Measurements from ENCODE around the gene CHP2. TPM values are rescaled to one million over a fixed set of nuclear protein-coding genes. Genes with fewer than 3 reads are reported as not detected.

Gene CHP2
- total RNA-seq (not detected), polyA plus RNA-seq (not detected), total RNA-seq (not detected)

DNA sequence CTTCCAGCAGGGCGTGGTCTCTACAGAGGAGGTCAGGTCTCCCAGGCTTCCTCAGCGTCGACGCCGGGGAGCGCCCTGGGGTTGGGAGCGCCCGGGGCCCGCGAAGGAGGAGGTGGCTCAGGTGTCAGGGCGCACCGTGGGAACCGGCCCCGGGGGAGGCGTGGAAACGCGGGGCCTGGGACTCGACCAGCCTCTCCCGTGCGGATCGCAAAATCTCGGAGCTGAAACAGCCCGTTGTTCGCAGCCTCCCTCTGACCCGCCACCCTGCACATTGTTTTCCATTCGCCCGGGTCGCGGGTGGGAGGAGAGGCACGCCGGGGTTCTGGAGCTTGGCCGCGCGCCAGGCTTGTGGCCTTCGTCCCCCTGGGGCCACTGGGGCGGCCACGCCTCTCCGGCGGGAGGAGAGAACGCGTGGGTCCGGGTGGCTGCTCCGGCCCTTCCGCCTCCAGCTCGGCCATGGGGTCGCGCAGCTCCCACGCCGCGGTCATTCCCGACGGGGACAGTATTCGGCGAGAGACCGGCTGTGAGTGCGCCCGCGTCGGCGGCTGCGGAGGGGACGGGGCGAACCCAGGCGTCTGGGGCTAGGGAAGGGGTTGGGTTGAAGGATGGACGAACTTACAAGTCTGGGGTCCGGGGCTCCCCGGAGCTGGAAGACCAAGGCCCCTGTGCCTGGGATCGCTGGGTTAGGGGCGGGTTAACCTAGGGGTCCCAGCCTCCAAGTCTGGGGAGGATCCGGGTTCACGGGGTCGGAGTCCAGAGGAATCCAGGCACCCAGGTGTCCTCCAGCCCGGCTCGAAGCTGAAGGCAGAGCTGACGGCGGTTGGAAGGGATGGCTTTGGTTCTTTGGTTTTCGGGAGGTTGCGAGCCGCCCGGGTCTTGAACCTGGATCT, at the start of gene CHP2:
Gene CHP2 (plus strand): TSS at position 433 of the 890 bp plus-strand sequence. CDS start 24 bp downstream, at position 457.
- H3K9me3 ChIP-seq (ENCODE audit: control insufficient read depth in 2 of 3, low read length in 3 of 3), result no peaks in the 10 kb centered on the region
- Mint-ChIP-seq H3K9me3 (peaks cover 0 to 12% (median 0%) of the 10 kb centered on the region in 11 donors), H3K27me3 (peaks cover 45 to 64% (median 58%) of the 10 kb centered on the region in 5 donors), H3K4me1 (peaks cover 0 to 5% (median 0%) of the 10 kb centered on the region in 7 donors), H3K4me3 (peak within 1 kb of the TSS in 3 of 10 donors; percentile 23 to 48 (median 38)), H3K36me3 (no peaks in the 10 kb centered on the region), H3K27ac (no peak within 1 kb of the TSS)
- no peak within 1 kb of the TSS for H3K27ac ChIP-seq (ENCODE audit: low read depth, low read length)
- H3K27me3 ChIP-seq (ENCODE audit: control insufficient read depth in 2 of 2, insufficient read depth in 2 of 2, low read length in 2 of 2), result peaks cover 0 to 6% of the 10 kb centered on the region in 2 donors
- ATAC-seq (no peak), DNase-seq (no peak)
- ChIA-PET POLR2A (no interaction called here), CTCF (no interaction called here)
- intact Hi-C loops (cut with micrococcal nuclease), result no loop called here
- no peaks in the 10 kb centered on the region for H3K4me1 ChIP-seq (ENCODE audit: control insufficient read depth in 2 of 2, insufficient read depth in 2 of 2, low read length in 2 of 2)
- H3K4me3 ChIP-seq (ENCODE audit: low read length), result no peak within 1 kb of the TSS
- no peaks in the 10 kb centered on the region for H3K36me3 ChIP-seq (ENCODE audit: control insufficient read depth in 2 of 3, insufficient read depth in 3 of 3, low read length in 3 of 3)

DNA sequence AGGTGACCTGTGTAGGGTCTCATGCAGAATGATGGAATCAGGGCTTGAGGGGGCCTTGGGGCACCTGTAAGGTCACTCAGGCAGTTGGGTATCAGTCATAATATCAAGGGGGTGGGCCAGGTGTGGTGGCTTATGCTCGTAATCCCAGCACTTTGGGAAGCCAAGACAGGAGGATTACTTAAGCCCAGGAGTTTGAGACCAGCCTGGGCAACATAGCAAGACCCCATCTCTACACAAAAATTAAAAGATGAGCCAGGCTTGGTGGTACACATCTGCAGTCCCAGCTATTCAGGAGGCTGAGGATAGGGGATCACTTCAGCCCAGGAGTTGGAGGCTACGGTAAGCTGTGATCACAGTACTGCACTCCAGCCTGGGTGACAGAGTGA, 49.3 kb upstream of the CHP2 start:
- H3K27ac Mint-ChIP-seq, result no peak overlapping the region

DNA sequence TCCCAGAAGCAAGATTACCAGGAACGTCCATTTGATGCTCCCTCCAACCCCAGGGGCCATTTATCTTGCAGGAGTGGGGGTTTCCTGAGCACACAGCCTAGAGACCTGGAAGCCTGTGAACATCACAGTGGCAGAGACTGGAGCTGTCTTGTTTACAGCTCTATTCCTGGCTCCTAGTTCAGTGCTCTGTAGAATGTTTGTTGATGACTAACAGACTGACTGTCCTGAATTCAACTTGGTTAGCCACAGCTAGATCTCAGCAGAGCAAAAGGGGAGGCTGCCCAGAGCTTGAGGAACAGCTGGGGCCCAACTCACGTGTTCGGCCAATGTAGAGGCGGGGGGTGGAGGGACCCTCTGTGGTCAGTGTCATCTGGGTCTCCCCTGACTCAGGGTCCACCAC, 48.4 kb upstream of the CHP2 start:
- Histone ChIP-seq H3K27ac (ENCODE audit: low read depth, low read length) (no peak overlapping the region), H3K4me3 (ENCODE audit: low read length) (no peak overlapping the region), H3K4me1 (ENCODE audit: control insufficient read depth in 2 of 2, insufficient read depth in 2 of 2, low read length in 2 of 2) (no peaks in the 10 kb centered on the region), H3K27me3 (ENCODE audit: control insufficient read depth in 2 of 2, insufficient read depth in 2 of 2, low read length in 2 of 2) (no peaks in the 10 kb centered on the region), H3K9me3 (ENCODE audit: control insufficient read depth in 2 of 3, low read length in 3 of 3) (peaks cover 0 to 18% (median 0%) of the 10 kb centered on the region in 3 experiments), H3K36me3 (ENCODE audit: control insufficient read depth in 2 of 3, insufficient read depth in 3 of 3, low read length in 3 of 3) (no peaks in the 10 kb centered on the region)
- H3K27ac Mint-ChIP-seq, result peak overlapping the region in 1 of 9 donors; percentile 17
- POLR2A ChIA-PET, result no interaction called here
- CTCF ChIA-PET, result no interaction called here
- ATAC-seq, result no peak
- peaks cover 0 to 43% (median 20%) of the 10 kb centered on the region in 11 donors for H3K9me3 Mint-ChIP-seq
- H3K4me3 Mint-ChIP-seq, result no peak overlapping the region
- H3K27me3 Mint-ChIP-seq, result peaks cover 6 to 49% (median 36%) of the 10 kb centered on the region in 5 donors
- H3K4me1 Mint-ChIP-seq, result peaks cover 0 to 6% (median 0%) of the 10 kb centered on the region in 7 donors
- intact Hi-C loops (cut with micrococcal nuclease), result no loop called here
- peaks cover 0 to 8% (median 3%) of the 10 kb centered on the region in 5 donors for H3K36me3 Mint-ChIP-seq
- no peak for DNase-seq

More for the DNA sequence above, 49.3 kb upstream of the CHP2 start:
- H3K27me3 Mint-ChIP-seq, result peaks cover 3 to 41% (median 27%) of the 10 kb centered on the region in 5 donors
- Histone ChIP-seq H3K9me3 (ENCODE audit: control insufficient read depth in 2 of 3, low read length in 3 of 3) (peaks cover 0 to 17% (median 0%) of the 10 kb centered on the region in 3 experiments), H3K4me1 (ENCODE audit: control insufficient read depth in 2 of 2, insufficient read depth in 2 of 2, low read length in 2 of 2) (no peaks in the 10 kb centered on the region), H3K4me3 (ENCODE audit: low read length) (no peak overlapping the region), H3K27me3 (ENCODE audit: control insufficient read depth in 2 of 2, insufficient read depth in 2 of 2, low read length in 2 of 2) (no peaks in the 10 kb centered on the region), H3K27ac (ENCODE audit: low read depth, low read length) (no peak overlapping the region), H3K36me3 (ENCODE audit: control insufficient read depth in 2 of 3, insufficient read depth in 3 of 3, low read length in 3 of 3) (no peaks in the 10 kb centered on the region)
- ATAC-seq (no peak), DNase-seq (no peak)
- no peak overlapping the region for H3K4me3 Mint-ChIP-seq
- peaks cover 0 to 6% (median 0%) of the 10 kb centered on the region in 7 donors for H3K4me1 Mint-ChIP-seq
- H3K9me3 Mint-ChIP-seq, result peaks cover 0 to 36% (median 19%) of the 10 kb centered on the region in 11 donors
- H3K36me3 Mint-ChIP-seq, result peaks cover 0 to 8% (median 3%) of the 10 kb centered on the region in 5 donors
- intact Hi-C loops (cut with micrococcal nuclease), result no loop called here
- POLR2A ChIA-PET, result no interaction called here
- CTCF ChIA-PET, result no interaction called here

DNA sequence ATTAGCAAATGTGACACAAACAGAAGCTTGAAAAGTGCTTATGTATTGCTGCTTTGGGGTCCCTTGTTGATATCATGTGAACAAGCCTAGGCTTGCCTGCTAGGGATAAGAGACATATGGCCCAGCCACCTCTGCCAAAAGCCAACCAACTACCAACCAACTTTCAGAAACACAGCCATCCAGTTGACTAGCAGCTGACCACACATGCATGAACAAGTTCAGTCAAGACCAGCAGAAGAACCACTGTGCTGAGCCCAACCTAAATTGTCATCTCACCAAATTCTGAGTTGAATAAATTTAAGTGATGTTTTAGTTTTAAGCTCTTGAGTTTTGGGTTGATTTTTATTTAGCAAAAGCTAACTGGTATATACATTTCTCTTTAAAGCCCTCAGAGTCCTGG, 45.3 kb upstream of the CHP2 start:
- peaks cover 0 to 18% (median 0%) of the 10 kb centered on the region in 3 experiments for H3K9me3 ChIP-seq (ENCODE audit: control insufficient read depth in 2 of 3, low read length in 3 of 3)
- Mint-ChIP-seq H3K27me3 (peaks cover 26 to 58% (median 54%) of the 10 kb centered on the region in 5 donors), H3K9me3 (peaks cover 0 to 31% (median 11%) of the 10 kb centered on the region in 11 donors), H3K4me1 (peaks cover 0 to 2% (median 0%) of the 10 kb centered on the region in 7 donors), H3K36me3 (peaks cover 0 to 5% (median 0%) of the 10 kb centered on the region in 5 donors), H3K4me3 (no peak overlapping the region), H3K27ac (no peak overlapping the region)
- intact Hi-C loops (cut with micrococcal nuclease), result no loop called here
- ChIA-PET CTCF (interaction anchor here (0.6 kb wide), 1 partner anchor 101 kb away, joined by 3 read pairs; no protein-coding TSS in a partner anchor), POLR2A (no interaction called here)
- no peaks in the 10 kb centered on the region for H3K36me3 ChIP-seq (ENCODE audit: control insufficient read depth in 2 of 3, insufficient read depth in 3 of 3, low read length in 3 of 3)
- no peaks in the 10 kb centered on the region for H3K4me1 ChIP-seq (ENCODE audit: control insufficient read depth in 2 of 2, insufficient read depth in 2 of 2, low read length in 2 of 2)
- no peak for ATAC-seq
- no peak for DNase-seq
- no peak overlapping the region for H3K27ac ChIP-seq (ENCODE audit: low read depth, low read length)
- H3K27me3 ChIP-seq (ENCODE audit: control insufficient read depth in 2 of 2, insufficient read depth in 2 of 2, low read length in 2 of 2), result peaks cover 0 to 2% of the 10 kb centered on the region in 2 donors
- no peak overlapping the region for H3K4me3 ChIP-seq (ENCODE audit: low read length)

DNA sequence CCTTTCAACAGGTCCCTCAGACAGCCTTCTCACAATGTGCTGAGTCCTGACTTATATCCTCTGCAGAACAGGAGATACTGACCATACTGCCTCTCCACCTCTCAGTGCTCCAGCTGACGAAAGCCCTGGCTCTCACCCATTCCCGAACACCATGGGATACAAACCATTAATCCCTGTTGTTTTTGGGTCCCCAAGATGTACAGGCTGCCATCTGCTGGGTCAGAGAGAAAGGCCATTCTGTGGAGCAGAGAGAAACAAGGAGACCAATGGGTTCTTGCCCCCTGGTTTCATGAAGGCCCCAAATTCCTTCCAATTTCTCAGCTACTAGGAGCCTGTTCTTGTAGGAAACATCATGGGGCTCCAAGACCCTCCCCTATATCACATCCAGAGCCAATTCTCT, 44.8 kb upstream of the CHP2 start:
- H3K9me3 ChIP-seq (ENCODE audit: control insufficient read depth in 2 of 3, low read length in 3 of 3), result peaks cover 0 to 18% (median 0%) of the 10 kb centered on the region in 3 experiments
- no peak overlapping the region for H3K4me3 ChIP-seq (ENCODE audit: low read length)
- CTCF ChIA-PET, result no interaction called here
- Mint-ChIP-seq H3K27me3 (peaks cover 29 to 60% (median 56%) of the 10 kb centered on the region in 5 donors), H3K4me3 (no peak overlapping the region), H3K36me3 (peaks cover 0 to 5% (median 0%) of the 10 kb centered on the region in 5 donors), H3K9me3 (peaks cover 0 to 31% (median 11%) of the 10 kb centered on the region in 11 donors), H3K4me1 (peaks cover 0 to 3% (median 0%) of the 10 kb centered on the region in 7 donors), H3K27ac (no peak overlapping the region)
- no peak overlapping the region for H3K27ac ChIP-seq (ENCODE audit: low read depth, low read length)
- no peaks in the 10 kb centered on the region for H3K4me1 ChIP-seq (ENCODE audit: control insufficient read depth in 2 of 2, insufficient read depth in 2 of 2, low read length in 2 of 2)
- intact Hi-C loops (cut with micrococcal nuclease), result no loop called here
- POLR2A ChIA-PET, result no interaction called here
- H3K27me3 ChIP-seq (ENCODE audit: control insufficient read depth in 2 of 2, insufficient read depth in 2 of 2, low read length in 2 of 2), result peaks cover 0 to 2% of the 10 kb centered on the region in 2 donors
- H3K36me3 ChIP-seq (ENCODE audit: control insufficient read depth in 2 of 3, insufficient read depth in 3 of 3, low read length in 3 of 3), result no peaks in the 10 kb centered on the region
- ATAC-seq (no peak), DNase-seq (no peak)

DNA sequence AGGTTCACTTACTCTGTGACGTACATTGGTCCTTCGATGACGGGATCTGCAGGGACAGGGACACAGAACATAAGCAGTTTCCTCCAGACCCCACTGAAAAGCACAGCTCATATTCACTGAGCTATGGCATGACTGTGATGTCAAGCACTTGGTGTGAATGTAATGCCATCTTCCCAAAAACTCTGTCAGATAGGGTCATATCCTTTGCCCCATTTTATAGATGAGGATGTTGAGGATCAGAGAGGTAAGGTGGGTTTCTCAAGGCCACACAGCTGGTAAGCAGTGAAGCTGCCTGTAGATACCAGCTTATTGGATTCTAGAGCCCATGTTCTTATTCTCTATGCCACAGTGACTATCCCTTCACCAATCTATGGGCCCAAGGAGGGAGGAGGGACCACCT, 44.3 kb upstream of the CHP2 start:
- Mint-ChIP-seq H3K4me3 (no peak overlapping the region), H3K27me3 (peaks cover 30 to 57% (median 54%) of the 10 kb centered on the region in 5 donors), H3K36me3 (peaks cover 0 to 5% (median 0%) of the 10 kb centered on the region in 5 donors), H3K27ac (no peak overlapping the region), H3K9me3 (peaks cover 0 to 31% (median 11%) of the 10 kb centered on the region in 11 donors), H3K4me1 (peaks cover 0 to 3% (median 0%) of the 10 kb centered on the region in 7 donors)
- ChIA-PET CTCF (no interaction called here), POLR2A (no interaction called here)
- ATAC-seq (no peak), DNase-seq (no peak)
- H3K27me3 ChIP-seq (ENCODE audit: control insufficient read depth in 2 of 2, insufficient read depth in 2 of 2, low read length in 2 of 2), result peaks cover 0 to 2% of the 10 kb centered on the region in 2 donors
- H3K4me1 ChIP-seq (ENCODE audit: control insufficient read depth in 2 of 2, insufficient read depth in 2 of 2, low read length in 2 of 2), result no peaks in the 10 kb centered on the region
- peaks cover 0 to 18% (median 0%) of the 10 kb centered on the region in 3 experiments for H3K9me3 ChIP-seq (ENCODE audit: control insufficient read depth in 2 of 3, low read length in 3 of 3)
- H3K27ac ChIP-seq (ENCODE audit: low read depth, low read length), result no peak overlapping the region
- no peaks in the 10 kb centered on the region for H3K36me3 ChIP-seq (ENCODE audit: control insufficient read depth in 2 of 3, insufficient read depth in 3 of 3, low read length in 3 of 3)
- no peak overlapping the region for H3K4me3 ChIP-seq (ENCODE audit: low read length)
- intact Hi-C loops (cut with micrococcal nuclease), result no loop called here
